HG02885 (cell line): ENCODE results near the gene TMEM217.
"Not testable (repeated sequence)": the region's sequence is repeated elsewhere in the genome, so short reads cannot be mapped to it uniquely, and the experiment has no call there.

ENCODE experiments used
- ATAC-seq: cut with Tn5 transposase; IDR thresholded peaks from one replicate; pipeline ENCODE4 v1.9.1; 2021; ENCODE audit warnings: mild to moderate bottlenecking; ENCODE audit not compliant: unreplicated experiment, poor library complexity

The TMEM217 gene

DNA sequence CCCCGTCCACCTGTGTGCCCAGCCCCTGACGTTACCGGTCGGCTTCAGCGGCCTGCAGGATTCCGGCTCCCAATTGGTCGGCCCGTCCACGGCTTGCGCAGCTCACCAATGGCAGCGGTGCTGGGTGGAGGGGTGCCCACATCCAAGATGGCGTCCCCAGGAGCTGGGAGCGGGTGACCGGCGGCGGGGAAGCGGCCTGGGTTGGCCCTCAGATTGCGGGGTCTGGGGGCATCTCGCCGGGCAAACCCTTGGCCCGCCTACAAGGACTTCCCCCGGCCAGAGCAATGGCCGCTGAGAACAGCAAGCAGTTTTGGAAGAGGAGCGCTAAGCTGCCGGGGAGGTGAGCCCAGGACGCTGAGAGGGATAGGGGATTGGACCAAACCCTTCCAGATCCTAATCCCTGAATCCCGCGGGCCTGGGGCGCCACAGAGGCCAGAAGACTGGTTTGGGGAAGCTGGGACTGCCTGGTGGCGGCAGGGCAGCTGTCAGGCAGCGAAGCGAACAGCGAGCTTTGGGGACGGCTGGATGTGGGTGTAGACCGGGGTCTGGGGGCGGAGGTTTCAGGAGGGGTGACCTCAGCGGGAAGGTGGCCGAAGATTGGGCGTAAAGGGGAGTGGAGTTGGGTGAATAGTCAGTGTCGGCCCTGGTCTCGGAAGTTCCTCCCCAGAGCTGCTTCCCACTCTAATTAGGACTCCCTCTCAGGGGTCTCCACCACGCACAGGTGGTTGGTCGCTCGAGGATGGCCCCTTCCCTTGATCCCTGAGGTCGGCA, at the start of gene TMEM217, which contains the start of gene TBC1D22B:
TSS of gene TMEM217 (minus strand) at position 511 of the 771 bp plus-strand sequence. CDS start 39,114 bp downstream, outside the sequence.
TSS of gene TBC1D22B (plus strand) at position 139 of the 771 bp plus-strand sequence. CDS start at position 285, 146 bp downstream.
- peak; percentile 98 for ATAC-seq

DNA sequence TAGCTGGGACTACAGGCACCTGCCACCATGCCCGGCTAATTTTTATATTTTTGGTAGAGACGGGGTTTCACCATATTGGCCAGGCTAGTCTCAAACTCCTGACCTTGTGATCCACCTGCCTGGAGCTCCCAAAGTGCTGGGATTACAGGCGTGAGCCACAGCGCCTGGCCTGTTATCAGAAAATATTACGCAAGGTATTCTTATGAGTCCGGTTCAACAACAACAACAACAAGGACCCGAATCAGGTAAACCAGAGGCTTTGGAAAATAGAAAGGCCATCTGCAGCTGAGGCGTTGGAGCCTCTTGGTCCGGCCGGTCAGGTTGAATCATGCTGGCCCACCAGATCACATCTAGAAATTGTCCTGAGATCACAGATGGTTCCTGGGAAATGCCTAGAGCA, 49.5 kb upstream of the TMEM217 start:
- not testable (repeated sequence) for ATAC-seq

DNA sequence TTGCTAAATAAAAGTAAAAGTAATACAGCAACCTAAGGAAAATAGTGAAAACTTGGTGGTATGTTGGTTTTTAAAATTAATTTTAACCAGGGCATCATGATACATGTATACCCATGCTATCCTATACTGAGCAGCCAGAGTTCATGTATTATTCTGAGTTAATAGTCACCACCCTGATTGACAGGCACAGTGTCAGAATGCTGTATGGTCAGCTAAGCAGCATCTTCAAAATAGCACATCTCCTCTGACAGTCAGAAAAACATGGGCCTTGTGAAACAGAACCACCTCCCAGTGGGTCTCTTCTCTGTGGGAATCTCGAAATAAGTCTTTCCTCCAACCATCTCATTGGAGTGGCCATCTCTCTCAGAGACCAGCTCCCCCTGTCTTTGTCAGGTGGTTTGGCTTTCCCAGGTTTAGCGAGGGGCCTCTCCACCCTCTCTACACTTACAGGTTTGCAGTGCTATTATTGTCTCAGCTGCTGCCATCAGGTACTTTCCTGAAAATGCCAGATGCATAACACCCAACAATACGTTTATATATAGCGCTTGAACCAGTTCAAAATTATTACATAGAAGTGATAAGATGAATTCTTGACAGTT, 48.8 kb upstream of the TMEM217 start:
- ATAC-seq: no peak

DNA sequence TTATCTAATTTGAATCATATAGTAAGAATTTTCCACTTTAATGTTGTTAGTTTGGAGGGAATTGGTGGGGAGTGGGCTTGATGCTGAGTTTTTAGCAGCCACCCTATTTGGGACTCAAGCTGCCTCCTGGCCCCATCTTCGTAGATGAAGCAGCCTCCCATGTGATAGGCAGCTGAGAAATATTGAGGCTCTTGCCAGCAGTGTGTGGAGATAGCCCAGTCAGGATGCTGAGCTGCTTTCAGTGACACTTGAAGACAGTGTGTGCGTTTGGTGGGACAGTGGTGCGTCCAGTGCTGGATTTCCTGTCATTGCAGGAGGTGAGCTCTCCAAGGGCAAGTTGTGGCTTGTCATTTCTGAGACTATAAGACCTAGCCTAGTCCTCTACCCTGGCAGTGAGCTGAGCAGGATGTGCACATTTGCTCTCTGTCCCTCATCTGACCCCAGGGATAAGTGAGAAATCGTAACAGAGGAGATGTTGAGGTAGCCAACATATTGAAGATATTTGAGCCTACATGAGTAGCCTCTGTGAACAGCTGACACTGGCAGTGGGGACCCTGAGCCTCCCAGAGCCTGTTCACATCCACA, 48.0 kb upstream of the TMEM217 start:
- ATAC-seq: no peak

DNA sequence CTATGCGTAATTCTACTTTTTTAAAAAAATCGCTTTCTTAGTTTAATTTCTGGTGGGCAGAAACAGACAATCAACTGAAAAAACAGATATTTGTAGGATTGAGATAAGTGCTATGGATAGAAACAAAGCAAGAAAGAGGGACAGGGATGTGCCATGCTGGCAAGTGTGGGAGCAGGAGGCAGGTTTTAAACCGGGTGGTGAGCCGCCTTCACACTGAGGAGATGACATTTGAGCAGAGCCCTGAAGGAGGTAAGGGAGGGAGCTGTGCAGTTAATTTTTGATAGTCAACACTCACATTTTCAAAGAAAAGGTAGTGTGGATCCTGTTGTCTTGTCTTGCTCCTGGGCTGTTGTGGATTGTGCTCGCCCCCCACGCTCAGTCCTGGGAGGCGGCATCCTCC, 46.8 kb upstream of the TMEM217 start:
- no peak for ATAC-seq

DNA sequence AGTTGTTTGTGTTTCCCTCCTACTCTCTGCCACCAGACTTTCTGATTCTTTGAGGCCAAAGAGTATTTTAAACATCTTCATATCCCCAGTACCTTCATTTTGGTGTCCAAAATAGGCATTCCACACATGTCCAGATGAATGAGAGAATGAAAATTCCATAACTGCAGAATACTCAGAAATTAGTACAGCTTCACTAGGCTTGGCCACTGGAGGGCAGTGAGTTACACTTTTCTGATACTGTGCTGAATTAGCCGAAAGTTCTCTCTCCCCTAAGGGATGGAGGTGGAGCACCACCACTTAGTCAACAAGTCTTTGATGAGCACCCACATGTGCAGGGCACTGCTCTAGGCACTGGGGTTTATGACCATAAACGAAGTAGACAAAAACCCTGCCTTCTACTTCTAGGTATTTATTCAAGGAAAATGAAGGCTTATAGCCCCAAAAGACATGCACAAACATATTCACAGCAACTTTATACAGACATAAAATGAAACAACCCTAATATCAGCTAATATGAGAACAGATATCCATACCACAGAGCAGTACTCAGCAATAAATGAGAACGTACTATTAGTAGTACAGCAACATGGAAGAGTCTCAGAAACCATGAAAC, 46.1 kb upstream of the TMEM217 start:
- ATAC-seq: no peak

DNA sequence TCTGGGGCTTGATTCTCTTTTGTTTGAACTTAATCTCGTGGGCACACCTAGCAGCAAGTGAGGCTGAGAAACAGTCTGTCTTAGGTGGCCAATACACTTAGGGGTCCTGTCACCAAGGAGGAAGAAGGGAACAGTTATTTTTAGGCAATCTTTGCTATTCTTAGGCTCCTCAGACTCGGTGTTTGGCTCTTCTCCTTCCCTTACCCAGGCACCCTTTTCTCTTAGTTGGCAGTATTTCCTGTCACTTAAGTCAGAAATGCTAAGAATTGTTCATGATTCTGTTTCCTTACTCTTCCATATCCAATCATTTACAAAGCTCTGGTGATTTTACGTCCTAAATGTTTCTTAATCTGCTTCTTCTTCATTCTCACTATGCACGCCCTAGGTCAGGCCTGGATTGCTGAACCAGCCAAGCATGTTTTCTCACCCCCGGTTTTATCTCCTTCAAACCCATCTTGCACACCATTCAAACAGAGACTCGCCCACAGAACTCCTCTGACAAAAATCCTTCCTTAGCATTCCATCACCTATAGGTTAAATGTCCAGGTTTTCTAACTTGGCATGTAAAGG, 45.2 kb upstream of the TMEM217 start:
- no peak for ATAC-seq

DNA sequence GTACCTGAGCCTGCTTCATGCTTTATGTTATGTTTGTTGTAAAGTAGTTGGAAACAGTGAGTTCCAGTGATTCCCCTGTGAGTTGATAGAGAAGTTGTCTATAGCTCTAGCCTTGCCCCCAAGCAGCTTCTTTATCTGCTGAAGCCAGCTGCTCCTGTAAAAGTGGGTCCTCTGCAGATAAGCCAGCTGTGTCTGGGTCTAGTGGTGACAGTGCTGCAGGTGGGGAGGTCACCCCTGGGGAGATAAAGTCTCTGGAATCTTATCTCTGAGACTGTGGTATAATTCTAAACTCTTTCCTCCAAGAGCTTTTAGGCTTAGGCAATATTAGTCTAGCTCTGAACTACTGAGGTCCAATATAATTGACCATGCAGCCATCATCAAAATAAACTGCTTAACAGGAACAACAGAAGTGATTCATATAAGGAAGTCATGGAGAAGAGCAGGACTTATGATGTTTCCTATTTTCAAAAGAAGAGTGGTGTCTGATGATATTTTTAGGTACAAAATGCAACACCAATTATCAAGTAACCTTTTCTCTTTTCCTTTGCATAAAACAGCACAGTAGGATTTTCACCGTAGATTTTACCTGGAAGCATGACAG, 44.2 kb upstream of the TMEM217 start:
- ATAC-seq: no peak

DNA sequence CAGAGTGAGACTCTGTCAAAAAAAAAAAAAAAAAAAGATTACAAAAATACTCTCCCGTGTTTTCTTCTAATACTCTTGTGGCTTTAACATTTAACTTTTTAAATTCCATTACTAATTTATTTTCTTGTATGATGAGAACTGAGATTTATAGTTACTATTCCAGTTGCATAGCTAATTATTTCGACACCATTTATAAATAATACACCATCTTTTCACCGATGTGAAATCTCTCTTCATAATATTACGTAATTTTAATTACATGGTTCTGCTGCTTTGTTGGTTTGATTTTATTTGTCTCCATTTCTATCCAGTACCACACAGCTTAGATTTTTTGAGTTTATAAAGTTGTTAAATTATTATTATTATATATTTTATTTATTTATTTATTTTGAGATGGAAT, 42.0 kb upstream of the TMEM217 start:
- no peak for ATAC-seq

DNA sequence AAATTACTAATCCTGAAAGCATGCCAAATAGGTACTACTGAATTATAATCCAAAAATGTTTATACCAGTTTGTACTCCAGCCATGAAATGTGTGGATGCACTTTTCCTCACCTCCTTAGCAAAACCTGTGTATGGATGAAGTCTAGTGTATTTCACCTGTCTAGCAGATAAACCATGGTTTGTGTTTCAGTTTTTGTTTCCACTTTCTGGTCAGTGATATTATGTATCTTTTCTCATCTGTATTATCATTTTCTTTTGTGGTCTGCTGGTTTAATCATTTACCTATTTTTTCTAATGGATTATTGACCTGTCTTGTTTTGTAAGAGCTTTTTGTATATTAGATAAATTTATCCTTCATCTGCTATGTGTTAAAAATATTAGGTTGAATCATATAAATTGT, 41.0 kb upstream of the TMEM217 start:
- no peak for ATAC-seq

DNA sequence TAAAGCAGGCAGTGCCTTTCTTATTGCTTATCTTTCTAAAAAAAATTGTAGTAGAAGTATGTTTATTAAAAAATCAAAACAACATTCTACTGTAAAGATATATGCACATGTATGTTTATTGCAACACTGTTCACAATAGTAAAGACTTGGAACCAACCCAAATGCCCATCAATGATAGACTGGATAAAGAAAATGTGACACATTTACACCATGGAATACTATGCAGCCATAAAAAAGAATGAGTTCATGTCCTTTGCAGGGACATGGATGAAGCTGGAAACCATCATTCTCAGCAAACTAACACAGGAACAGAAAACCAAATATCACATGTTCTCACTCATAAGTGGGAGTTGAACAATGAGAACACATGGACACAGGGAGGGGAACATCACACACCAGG, 39.7 kb upstream of the TMEM217 start:
- not testable (repeated sequence) for ATAC-seq

DNA sequence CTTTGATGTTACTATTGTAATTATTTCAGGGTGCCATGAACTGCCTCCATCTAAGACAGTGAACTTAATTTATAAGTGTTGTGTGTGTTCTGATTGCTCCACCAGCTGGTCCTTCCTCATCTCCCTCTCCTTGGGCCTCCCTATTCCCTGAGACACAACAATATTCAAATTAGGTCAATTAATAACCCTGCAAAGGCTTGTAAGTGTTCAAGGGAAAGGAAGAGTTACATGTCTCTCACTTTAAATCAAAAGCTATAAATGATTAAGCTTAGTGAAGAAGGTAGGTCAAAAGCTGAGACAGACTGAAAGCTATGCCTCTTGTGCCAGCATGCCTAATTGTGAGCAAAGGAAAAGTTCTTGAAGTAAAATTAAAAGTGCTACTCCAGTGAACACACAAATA, 35.5 kb upstream of the TMEM217 start:
- ATAC-seq: no peak

DNA sequence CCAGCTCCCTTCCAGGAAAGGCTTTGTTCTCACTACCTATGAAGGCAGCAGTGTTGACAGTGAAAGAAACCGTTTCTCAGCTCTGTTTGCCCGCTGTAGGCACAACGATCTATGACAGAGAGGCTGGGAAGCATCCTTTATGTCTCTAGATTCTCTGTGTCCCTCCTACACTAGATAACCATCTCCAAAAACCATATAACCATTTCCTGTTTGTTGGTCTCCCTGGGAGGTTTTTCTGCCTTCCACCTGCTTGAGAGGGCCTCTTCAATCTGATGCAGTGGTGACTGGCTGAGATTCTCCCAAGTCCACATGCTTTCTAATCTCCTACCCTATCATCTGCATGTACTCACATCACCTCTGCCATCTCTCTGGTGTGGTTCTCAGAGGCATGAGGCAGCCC, 32.0 kb upstream of the TMEM217 start:
- ATAC-seq: no peak

DNA sequence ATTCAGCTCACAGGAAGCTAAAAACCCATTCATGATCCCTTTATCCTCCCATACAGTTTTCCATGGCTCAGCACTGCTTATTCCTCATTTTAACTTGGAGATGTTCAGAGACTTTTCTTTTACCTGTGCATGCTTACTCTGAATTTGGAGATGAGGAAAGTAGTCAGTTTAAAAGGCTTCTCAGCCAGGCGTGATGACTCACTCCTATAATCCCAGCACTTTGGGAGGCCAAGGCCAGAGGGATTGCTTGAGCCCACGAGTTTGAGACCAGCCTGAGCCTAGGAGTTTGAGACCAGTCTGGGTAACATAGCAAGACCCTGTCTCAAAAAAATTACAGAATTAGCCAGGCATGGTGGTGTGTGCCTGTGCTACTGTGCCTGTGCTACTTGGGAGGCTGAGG, 30.3 kb upstream of the TMEM217 start:
- no peak for ATAC-seq

DNA sequence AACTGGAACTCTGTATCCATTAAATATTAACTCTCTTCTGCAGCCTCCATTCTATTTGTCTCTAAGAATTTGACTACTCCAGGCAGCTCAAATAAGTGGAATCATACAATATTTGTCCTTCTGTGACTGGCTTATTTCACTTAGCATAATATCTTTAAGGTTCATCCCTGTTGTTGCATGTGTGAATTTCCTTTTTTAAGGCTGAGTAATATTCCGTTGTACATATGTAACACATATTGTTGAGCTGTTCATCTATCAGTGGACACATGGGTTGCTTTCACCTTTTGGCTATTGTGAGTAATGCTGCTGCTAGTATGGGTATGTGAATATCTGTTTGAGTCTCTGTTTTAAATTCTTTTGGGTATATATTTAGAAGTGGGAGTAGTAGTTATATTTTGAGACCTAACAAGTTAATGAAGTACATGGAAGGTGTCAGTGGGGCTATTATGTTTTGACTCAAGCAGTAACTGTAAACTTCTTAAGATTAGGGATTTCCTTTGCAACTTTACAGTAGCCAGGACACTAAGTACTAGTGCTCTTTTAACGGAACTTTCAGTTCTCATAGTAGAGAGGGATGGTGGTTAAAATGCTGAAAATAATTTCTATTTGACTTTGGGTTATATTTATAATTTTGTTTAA, 29.7 kb upstream of the TMEM217 start:
- ATAC-seq: no peak

DNA sequence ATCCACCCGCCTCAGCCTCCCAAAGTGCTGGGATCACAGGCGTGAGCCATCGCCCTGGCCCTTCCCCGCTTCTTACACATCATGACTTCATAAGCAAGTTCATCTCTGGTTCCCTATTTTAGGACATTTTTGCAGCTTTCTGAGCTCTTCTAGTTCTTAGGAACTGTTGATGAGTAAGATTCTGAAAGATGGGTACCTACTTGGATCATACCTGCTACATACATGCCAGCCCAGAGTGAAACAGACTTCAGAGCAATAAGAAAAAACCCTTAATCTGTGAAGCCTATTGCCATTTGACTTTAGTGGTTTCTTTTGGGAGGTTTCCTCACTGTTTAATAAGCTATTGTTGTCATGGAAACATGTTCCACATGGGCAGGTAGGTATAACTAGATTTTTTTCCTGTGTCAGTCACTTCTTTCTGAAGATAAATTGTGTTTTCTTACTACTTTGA, 27.9 kb upstream of the TMEM217 start:
- ATAC-seq: no peak

DNA sequence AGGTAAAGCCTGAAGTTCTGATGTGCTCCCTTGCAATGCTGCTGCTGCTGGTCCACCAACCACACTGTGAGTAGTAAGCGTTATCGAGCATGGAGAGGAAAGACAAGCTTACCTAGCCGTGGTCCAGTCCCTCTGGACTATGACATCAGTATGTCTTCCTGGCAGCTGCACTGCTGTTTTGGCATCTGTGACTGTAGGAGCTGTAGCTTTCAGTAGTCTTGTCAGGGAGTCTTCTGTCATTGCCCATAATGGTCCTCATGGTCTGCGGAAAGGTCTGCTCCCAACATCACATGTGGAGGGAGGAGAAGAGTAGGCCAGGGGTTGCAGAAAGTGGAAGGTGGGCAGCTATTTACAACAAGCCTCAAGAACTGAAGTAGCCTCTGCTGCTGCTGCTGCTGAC, 26.8 kb upstream of the TMEM217 start:
- no peak for ATAC-seq

DNA sequence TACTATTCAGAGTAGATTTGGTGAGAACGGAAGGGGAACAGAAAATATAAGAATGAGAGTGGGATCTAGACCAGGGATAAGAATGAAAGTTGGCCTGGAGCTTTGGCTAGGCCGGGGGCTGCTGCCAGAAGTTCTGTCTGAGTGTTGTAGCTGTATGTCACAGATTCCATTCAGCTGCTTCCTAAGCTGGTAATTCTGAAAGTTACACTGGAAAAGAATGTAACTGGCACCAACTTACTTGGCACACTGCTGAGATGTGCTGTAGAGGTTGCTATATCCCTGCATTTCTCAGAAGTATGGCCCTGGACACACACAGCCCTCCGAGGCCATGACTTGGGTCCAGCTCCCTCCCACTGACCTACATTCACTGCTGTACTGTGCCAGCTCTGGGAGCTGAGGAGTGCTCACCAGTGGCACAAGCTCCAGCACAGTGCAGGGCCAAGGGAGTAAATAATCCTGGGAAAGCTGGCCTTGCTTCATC, 25.8 kb upstream of the TMEM217 start:
- no peak for ATAC-seq

DNA sequence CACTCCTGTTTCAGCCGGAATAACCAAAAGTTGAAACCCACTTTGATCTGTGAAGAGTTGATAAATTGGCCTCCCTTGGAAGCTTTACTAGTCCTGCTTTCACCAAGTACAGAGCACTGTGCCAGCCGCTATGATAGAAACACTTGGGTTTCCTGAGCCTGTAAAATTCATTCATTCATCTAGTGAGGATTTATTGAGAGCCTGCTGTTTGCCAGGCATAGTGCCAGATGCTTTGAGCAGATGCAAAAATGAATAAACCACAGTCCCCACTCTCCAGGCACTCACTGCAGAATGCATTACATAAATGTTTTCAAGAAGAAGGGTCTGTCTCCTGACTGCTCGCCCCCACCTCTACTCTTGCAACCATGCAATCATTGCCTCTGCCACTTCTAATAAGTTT, 25.3 kb upstream of the TMEM217 start:
- no peak for ATAC-seq

DNA sequence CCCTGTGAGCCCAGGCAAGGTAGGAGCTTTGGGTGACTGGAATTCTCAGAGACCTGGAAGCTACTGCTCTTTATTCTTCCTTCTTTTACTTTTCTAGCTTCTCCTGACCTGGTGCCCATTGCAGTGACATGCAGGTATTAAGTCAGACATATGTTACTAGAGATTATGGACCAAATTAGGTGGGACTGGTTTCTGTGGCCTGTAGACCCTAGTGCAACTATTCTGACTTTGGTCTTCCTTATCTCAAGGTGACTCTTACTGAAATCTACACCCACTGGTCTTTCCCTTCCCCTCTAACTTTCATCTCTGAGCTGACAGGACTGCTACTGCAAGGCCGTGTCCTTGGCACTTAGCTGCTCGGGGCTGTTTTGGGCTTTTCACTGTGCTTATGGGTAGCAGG, 24.4 kb upstream of the TMEM217 start:
- ATAC-seq: no peak
